GM12878 (cell line): ENCODE measurements around the gene MARCKSL1.

ENCODE experiments used
- CTCF ChIP-seq, 3 experiments: IDR thresholded peaks in 2 of 3; conservative IDR thresholded peaks in 1 of 3; 2 replicates each; pipeline ENCODE4 v1.5.1; 2011; ENCODE audit warnings: low read depth in 3 of 3, low read length in 3 of 3, mild to moderate bottlenecking in 3 of 3, control low read depth in 2 of 3, moderate library complexity in 2 of 3, inconsistent platforms in 1 of 3, mixed read lengths in 1 of 3; ENCODE audit not compliant: control insufficient read depth in 2 of 3, insufficient read depth in 1 of 3; ENCODE audit errors: extremely low read depth in 1 of 3
- HDAC2 ChIP-seq: fragments of 200-600 bp; sonication (generic); IDR thresholded peaks from 2 replicates; pipeline ENCODE4 v1.6.1; 2017
- POLR2AphosphoS5 ChIP-seq: IDR thresholded peaks from 2 replicates; pipeline ENCODE4 v1.6.1; 2011; ENCODE audit warnings: mild to moderate bottlenecking, low read length, inconsistent platforms

- TF ChIP-seq POLR2AphosphoS5 (no peak), CTCF (IDR thresholded peaks at IDR 0.05 in 2 of 3, conservative IDR thresholded peaks at IDR 0.05 in 1 of 3; ENCODE audit: control insufficient read depth in 2 of 3, extremely low read depth in 1 of 3, insufficient read depth in 1 of 3, low read depth in 3 of 3, low read length in 3 of 3) (no peak), HDAC2 (no peak)
Measured at GRCh38 chr1:32316903-32317277, 19.1 kb downstream of the MARCKSL1 start.
